T-cell (primary cell): ENCODE results near the gene QSOX1. TPM values are rescaled to one million over a fixed set of nuclear protein-coding genes. Genes with fewer than 3 reads are reported as not detected.

Source experiments
- ATAC-seq, 4 experiments: fragments of 200-7000 bp in 3 of 4; fragments of 150-1000 bp in 1 of 4; cut with Tn5 transposase; replicated peaks in 1 of 4; 1 replicate in 3 of 4; 2 replicates in 1 of 4; pipeline ENCODE4 v1.10.0; 2021; ENCODE audit warnings: moderate library complexity in 3 of 4, mild to moderate bottlenecking in 2 of 4, moderate number of reproducible peaks in 1 of 4
- CTCF ChIA-PET, 2 donors: fragments of 300-600 bp; sonication (Branson Sonifier 250); formaldehyde crosslinking; loops; one replicate each; lab custom pipeline; 2022; ENCODE audit warnings: antibody characterized with exemption in 2 of 2; lab: Charles Lee
- POLR2A ChIA-PET, 2 donors: fragments of 300-600 bp; sonication (Branson Sonifier 250); formaldehyde crosslinking; loops; one replicate each; lab custom pipeline; 2022; ENCODE audit warnings: antibody characterized with exemption in 2 of 2; lab: Charles Lee
- DNase-seq, 35 experiments: peaks; one replicate each; pipeline versions ENCODE4 v3.0.0 to v3.0.0-alpha.2; 2013 to 2023
- H3K27ac ChIP-seq: one replicate; pipeline ENCODE4 v1.5.1; 2013; ENCODE audit warnings: low read length
- H3K27me3 ChIP-seq, 2 experiments: replicated peaks in 1 of 2; 1 replicate in 1 of 2; 2 replicates in 1 of 2; pipeline versions ENCODE4 v1.6.1 to v1.7.0; 2013; ENCODE audit warnings: low read length in 1 of 2, mixed read lengths in 1 of 2; ENCODE audit not compliant: control insufficient read depth in 2 of 2, insufficient read depth in 2 of 2; ENCODE audit errors: extremely low read depth in 1 of 2
- H3K36me3 ChIP-seq, 2 donors: 1 replicate in 1 of 2; 2 replicates in 1 of 2; pipeline versions ENCODE4 v1.6.1 to v1.7.0; 2013; ENCODE audit warnings: low read length in 1 of 2; ENCODE audit not compliant: control insufficient read depth in 2 of 2, insufficient read depth in 1 of 2; ENCODE audit errors: extremely low read depth in 1 of 2
- H3K4me1 ChIP-seq, 2 experiments: 1 replicate in 1 of 2; 2 replicates in 1 of 2; pipeline versions ENCODE4 v1.6.1 to v1.7.0; 2013; ENCODE audit warnings: low read length in 2 of 2, mixed read lengths in 1 of 2; ENCODE audit not compliant: insufficient read depth in 2 of 2, control insufficient read depth in 1 of 2; ENCODE audit errors: extremely low read depth in 1 of 2
- H3K4me3 ChIP-seq, 2 donors: 1 replicate in 1 of 2; 2 replicates in 1 of 2; pipeline versions ENCODE4 v1.5.1 to v1.7.0; 2013; ENCODE audit warnings: mild to moderate bottlenecking in 2 of 2, low read length in 1 of 2, moderate library complexity in 1 of 2; ENCODE audit not compliant: control insufficient read depth in 1 of 2; ENCODE audit errors: extremely low read depth in 1 of 2
- H3K9me3 ChIP-seq: 2 replicates; pipeline ENCODE4 v1.7.0; 2013
- H3K27ac Mint-ChIP-seq, 2 donors: one replicate each; pipeline ENCODE4 v1.8.0; 2020 to 2021; ENCODE audit warnings: mild to moderate bottlenecking in 2 of 2, mixed read lengths in 2 of 2
- H3K27me3 Mint-ChIP-seq, 2 donors: one replicate each; pipeline ENCODE4 v1.8.0; 2021 to 2022; ENCODE audit warnings: mixed read lengths in 2 of 2
- H3K36me3 Mint-ChIP-seq: one replicate; pipeline ENCODE4 v1.8.0; 2021; ENCODE audit warnings: mixed read lengths
- H3K4me1 Mint-ChIP-seq, 3 donors: one replicate each; pipeline ENCODE4 v1.8.0; 2020 to 2022; ENCODE audit warnings: mixed read lengths in 3 of 3, mild to moderate bottlenecking in 1 of 3
- H3K4me3 Mint-ChIP-seq, 3 donors: one replicate each; pipeline ENCODE4 v1.8.0; 2020 to 2022; ENCODE audit warnings: mild to moderate bottlenecking in 3 of 3, mixed read lengths in 3 of 3, moderate library complexity in 3 of 3
- H3K9me3 Mint-ChIP-seq, 3 donors: one replicate each; pipeline ENCODE4 v1.8.0; 2020 to 2022; ENCODE audit warnings: mixed read lengths in 3 of 3
- WGBS: methylation state at CpG from one replicate; pipeline ENCODE4 v1.1.5; 2013; ENCODE audit warnings: missing lambda C conversion rate; ENCODE audit not compliant: insufficient coverage; 5-methylcytosine and 5-hydroxymethylcytosine counted together
- total RNA-seq, 35 experiments: library from RNA in 6 of 35; stranded (reverse) in 6 of 35; fragments of 120-200 nt in 1 of 35; gene quantifications; one replicate each; pipeline versions ENCODE4 v1.2.1 to v1.2.4 and lab custom pipeline; 2013 to 2026

The QSOX1 gene
- total RNA-seq, 5 donors from 2014 or later (not counting 1 experiment from before 2014, with no cell fraction given), result 19.7 to 32.5 (median 28.2) TPM

DNA sequence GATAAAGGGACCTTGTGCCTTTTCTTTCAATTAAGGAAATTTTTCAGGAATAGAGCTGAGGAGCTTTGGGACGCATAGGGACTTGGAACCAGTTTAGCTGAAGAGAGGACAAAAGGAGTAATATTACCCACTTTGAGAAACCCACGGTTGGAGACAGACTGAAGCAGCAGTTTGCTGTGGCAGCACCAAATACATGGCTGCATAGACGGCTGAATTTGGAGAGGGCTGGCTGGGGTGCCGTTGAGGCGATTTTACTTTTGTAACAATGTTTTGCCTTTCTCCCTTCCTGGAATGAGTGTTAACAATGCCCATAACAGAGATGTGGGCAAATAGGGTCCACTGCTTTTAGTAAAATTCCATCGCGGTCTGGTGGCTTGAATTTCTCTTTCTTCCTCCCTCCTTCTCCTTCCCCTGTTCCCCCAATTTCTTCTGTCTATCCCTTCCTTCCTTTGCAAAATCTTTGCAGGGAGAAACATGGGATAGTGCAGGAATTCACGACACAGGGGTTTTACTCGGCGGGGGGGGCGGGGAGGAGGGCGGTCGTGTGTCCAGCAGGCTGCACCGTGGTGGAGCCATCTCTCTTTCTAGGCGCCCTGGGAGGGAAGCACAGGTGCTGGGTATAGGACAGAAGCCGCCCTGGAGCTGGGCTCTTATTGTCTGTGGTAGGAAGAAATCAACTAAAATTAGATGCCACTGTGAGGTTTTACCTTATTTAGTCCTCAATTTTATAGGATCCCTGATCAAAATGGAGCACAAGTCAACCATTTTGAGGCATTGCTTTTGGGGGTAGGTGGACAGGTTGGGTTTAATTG lies 82.2 kb downstream of the QSOX1 start:
- H3K27me3 Mint-ChIP-seq, result peaks cover 72 to 92% of the 10 kb centered on the region in 2 donors
- 2% methylated on average over 4 of the region's 16 CpGs for WGBS
- Histone ChIP-seq H3K27ac (no peak overlapping the region), H3K4me1 (peaks cover 4 to 36% of the 10 kb centered on the region in 2 experiments), H3K9me3 (no peaks in the 10 kb centered on the region), H3K27me3 (peaks cover 34 to 65% of the 10 kb centered on the region in 2 experiments), H3K4me3 (no peak overlapping the region), H3K36me3 (no peaks in the 10 kb centered on the region)
- ChIA-PET CTCF (no interaction called here), POLR2A (no interaction called here)
- no peak overlapping the region for H3K27ac Mint-ChIP-seq
- no peaks in the 10 kb centered on the region for H3K9me3 Mint-ChIP-seq
- no peak overlapping the region for H3K4me3 Mint-ChIP-seq
- H3K4me1 Mint-ChIP-seq, result peaks cover 35 to 38% (median 37%) of the 10 kb centered on the region in 3 donors
- ATAC-seq (no peak), DNase-seq (no peak)
- H3K36me3 Mint-ChIP-seq, result no peaks in the 10 kb centered on the region

- no peak for ATAC-seq
- ChIA-PET CTCF (no interaction called here), POLR2A (no interaction called here)
- H3K36me3 ChIP-seq, result no peaks in the 10 kb centered on the region
- no peaks in the 10 kb centered on the region for H3K36me3 Mint-ChIP-seq
- H3K27me3 ChIP-seq, result peaks cover 26 to 56% of the 10 kb centered on the region in 2 experiments
- H3K27ac ChIP-seq, result no peak overlapping the region
- WGBS, result no CpG with 5 or more reads among the region's 7 CpGs
- no peaks in the 10 kb centered on the region for H3K9me3 Mint-ChIP-seq
- no peak overlapping the region for H3K4me3 ChIP-seq
- no peak overlapping the region for H3K27ac Mint-ChIP-seq
- no peak for DNase-seq
- H3K4me1 Mint-ChIP-seq, result peaks cover 30 to 32% (median 30%) of the 10 kb centered on the region in 3 donors
- H3K9me3 ChIP-seq, result no peaks in the 10 kb centered on the region
- peaks cover 4 to 32% of the 10 kb centered on the region in 2 experiments for H3K4me1 ChIP-seq
- no peak overlapping the region for H3K4me3 Mint-ChIP-seq
- H3K27me3 Mint-ChIP-seq, result peaks cover 75 to 90% of the 10 kb centered on the region in 2 donors
These were observed 83.3 kb downstream of the QSOX1 start for GRCh38 chr1:180237869-180238476.

GRCh38 chr1:180238675-180239074 lies 84.0 kb downstream of the QSOX1 start:
- CTCF ChIA-PET, result interaction anchor here in 1 of 2 donors (0.5 kb wide), 1 partner anchor 239 kb away, joined by 4 read pairs; no protein-coding TSS in a partner anchor
- WGBS, result 21% methylated on average over 6 of the region's 7 CpGs

DNA sequence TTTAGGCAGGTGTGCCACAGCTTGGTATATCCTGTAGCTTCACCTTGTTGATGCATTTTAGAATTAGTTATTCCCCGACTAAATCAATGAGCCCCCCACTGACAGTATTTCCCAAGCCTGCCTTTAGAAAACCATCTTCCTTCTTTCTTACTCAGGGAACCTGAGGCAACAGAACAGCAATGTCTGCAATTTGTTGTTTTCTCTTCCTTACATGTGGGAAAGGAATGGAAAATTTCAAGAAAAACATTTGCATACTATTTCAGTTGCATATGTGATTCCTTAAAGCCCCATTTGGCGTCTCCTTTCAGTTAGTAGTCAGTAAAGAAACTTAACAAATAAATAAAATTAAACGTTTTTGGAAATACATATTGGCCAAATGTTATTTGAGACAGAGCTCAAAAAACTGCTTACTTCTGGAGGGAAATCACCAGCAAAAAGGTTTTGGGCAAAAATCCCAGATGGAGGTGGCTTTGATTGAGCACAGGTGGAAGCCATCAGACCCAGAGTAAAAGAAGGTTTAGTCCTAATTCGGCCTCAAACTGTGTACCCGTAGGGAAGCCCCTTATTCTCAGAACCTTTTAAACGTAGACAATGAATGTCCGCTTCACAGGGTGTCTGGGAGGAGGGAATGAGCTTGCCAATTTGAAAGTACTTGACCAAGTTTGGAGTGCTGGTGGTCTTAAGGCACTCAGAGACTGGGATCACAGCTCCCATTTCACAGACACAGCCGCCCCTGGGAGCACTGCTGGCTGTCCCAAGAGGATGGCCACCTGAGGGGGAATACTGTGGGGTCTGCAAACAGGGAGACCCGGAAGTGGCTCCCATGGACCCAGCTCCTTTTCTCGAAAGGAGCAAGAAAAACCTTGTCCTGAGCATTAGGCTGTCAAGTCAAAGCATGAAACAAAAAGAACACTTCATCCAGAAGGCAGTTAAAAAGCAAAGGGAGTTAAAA lies 84.8 kb downstream of the QSOX1 start:
- POLR2A ChIA-PET, result interaction anchor here in 1 of 2 donors (0.6 kb wide), 1 partner anchor 43 kb away, joined by 3 read pairs; no protein-coding TSS in a partner anchor

More at GRCh38 chr1:180238675-180239074, 84.0 kb downstream of the QSOX1 start:
- Mint-ChIP-seq H3K9me3 (no peaks in the 10 kb centered on the region), H3K4me1 (peaks cover 27 to 30% (median 30%) of the 10 kb centered on the region in 3 donors), H3K4me3 (no peak overlapping the region), H3K27ac (no peak overlapping the region), H3K27me3 (peaks cover 77 to 87% of the 10 kb centered on the region in 2 donors), H3K36me3 (no peaks in the 10 kb centered on the region)
- POLR2A ChIA-PET, result no interaction called here
- no peaks in the 10 kb centered on the region for H3K9me3 ChIP-seq
- no peak overlapping the region for H3K4me3 ChIP-seq
- DNase-seq (no peak), ATAC-seq (no peak)
- H3K27ac ChIP-seq, result no peak overlapping the region
- H3K36me3 ChIP-seq, result no peaks in the 10 kb centered on the region
- H3K4me1 ChIP-seq, result peaks cover 4 to 25% of the 10 kb centered on the region in 2 experiments
- peaks cover 25 to 54% of the 10 kb centered on the region in 2 experiments for H3K27me3 ChIP-seq

GRCh38 chr1:180241716-180242544 lies 87.3 kb downstream of the QSOX1 start:
- Mint-ChIP-seq H3K36me3 (no peaks in the 10 kb centered on the region), H3K9me3 (no peaks in the 10 kb centered on the region), H3K4me3 (no peak overlapping the region), H3K27me3 (peaks cover 68 to 75% of the 10 kb centered on the region in 2 donors), H3K4me1 (peaks cover 0 to 5% (median 2%) of the 10 kb centered on the region in 3 donors), H3K27ac (no peak overlapping the region)
- peaks cover 22 to 43% of the 10 kb centered on the region in 2 experiments for H3K27me3 ChIP-seq
- POLR2A ChIA-PET, result no interaction called here
- no peak for DNase-seq
- no peak for ATAC-seq
- CTCF ChIA-PET, result no interaction called here
- no peaks in the 10 kb centered on the region for H3K4me1 ChIP-seq
- no peak overlapping the region for H3K27ac ChIP-seq
- no peaks in the 10 kb centered on the region for H3K36me3 ChIP-seq
- H3K9me3 ChIP-seq, result no peaks in the 10 kb centered on the region
- no peak overlapping the region for H3K4me3 ChIP-seq
- 87% methylated on average over 7 of the region's 8 CpGs for WGBS

More for the DNA sequence above, 84.8 kb downstream of the QSOX1 start:
- H3K27me3 ChIP-seq, result peaks cover 22 to 54% of the 10 kb centered on the region in 2 experiments
- no peak for ATAC-seq
- H3K27ac ChIP-seq, result no peak overlapping the region
- H3K36me3 Mint-ChIP-seq, result no peaks in the 10 kb centered on the region
- H3K4me3 Mint-ChIP-seq, result no peak overlapping the region
- peaks cover 19 to 24% (median 23%) of the 10 kb centered on the region in 3 donors for H3K4me1 Mint-ChIP-seq
- WGBS, result 0% methylated on average over 3 of the region's 10 CpGs
- DNase-seq, result no peak
- H3K4me3 ChIP-seq, result no peak overlapping the region
- no peaks in the 10 kb centered on the region for H3K9me3 ChIP-seq
- CTCF ChIA-PET, result interaction anchor here (0.5 to 0.6 kb wide), 3 partner anchors 62 to 479 kb away, joined by 4 to 9 read pairs (median 5); no protein-coding TSS in a partner anchor
- H3K9me3 Mint-ChIP-seq, result no peaks in the 10 kb centered on the region
- H3K27me3 Mint-ChIP-seq, result peaks cover 77 to 88% of the 10 kb centered on the region in 2 donors
- peaks cover 2 to 20% of the 10 kb centered on the region in 2 experiments for H3K4me1 ChIP-seq
- no peak overlapping the region for H3K27ac Mint-ChIP-seq
- no peaks in the 10 kb centered on the region for H3K36me3 ChIP-seq
